ENCODE data around the gene TTC7B.
A peak's percentile ranks its signal among the peaks of the same experiment; 100 is the strongest.

The TTC7B gene

DNA sequence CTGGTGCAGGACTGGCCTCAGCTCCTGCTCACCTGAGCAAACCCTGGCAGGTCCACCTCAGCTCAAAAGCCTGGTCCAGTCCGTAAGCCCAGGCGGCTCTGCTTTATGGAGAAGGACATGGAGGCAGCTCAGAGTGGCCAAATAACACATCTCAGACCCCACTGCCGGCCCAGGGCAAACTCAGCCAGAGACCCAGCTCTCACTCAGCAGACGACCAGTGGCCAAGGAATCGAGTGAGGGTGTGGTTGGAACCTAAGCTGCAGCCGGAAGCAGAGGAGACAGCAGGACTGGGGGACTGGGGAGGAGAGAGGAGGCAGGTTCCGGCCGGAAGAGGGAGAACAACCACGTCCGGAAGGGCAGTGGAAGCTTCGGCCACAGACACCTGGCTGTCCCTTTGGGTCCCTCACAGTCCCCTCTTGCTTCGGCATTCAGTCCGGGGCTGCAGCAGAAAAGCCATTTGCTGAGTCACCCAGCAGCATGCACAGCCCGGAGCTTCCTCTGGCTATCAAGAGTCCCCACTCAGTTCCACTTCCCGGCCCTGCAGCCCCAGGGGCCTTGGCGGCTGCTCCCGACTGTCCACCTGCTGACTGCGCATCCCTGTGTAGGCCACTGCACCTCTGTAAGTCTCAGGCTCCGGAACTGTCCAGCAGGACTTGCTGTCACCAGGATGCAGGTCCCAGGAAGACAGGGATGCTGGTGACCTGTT lies 315.4 kb downstream of the TTC7B start:
- H3K27me3 ChIP-seq (ENCODE audit: control insufficient read depth, insufficient read depth, low read length): no peaks in the 10 kb centered on the region
- H3K9me3 ChIP-seq (ENCODE audit: control insufficient read depth, low read length): no peaks in the 10 kb centered on the region
- no peak overlapping the region for H3K9ac ChIP-seq
- H3K4me1 ChIP-seq: peaks cover 15% of the 10 kb centered on the region
- TF ChIP-seq, protein P1, sequence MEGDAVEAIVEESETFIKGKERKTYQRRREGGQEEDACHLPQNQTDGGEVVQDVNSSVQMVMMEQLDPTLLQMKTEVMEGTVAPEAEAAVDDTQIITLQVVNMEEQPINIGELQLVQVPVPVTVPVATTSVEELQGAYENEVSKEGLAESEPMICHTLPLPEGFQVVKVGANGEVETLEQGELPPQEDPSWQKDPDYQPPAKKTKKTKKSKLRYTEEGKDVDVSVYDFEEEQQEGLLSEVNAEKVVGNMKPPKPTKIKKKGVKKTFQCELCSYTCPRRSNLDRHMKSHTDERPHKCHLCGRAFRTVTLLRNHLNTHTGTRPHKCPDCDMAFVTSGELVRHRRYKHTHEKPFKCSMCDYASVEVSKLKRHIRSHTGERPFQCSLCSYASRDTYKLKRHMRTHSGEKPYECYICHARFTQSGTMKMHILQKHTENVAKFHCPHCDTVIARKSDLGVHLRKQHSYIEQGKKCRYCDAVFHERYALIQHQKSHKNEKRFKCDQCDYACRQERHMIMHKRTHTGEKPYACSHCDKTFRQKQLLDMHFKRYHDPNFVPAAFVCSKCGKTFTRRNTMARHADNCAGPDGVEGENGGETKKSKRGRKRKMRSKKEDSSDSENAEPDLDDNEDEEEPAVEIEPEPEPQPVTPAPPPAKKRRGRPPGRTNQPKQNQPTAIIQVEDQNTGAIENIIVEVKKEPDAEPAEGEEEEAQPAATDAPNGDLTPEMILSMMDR (IDR thresholded peaks at IDR 0.05): no peak
- no peaks in the 10 kb centered on the region for H3K36me3 ChIP-seq (ENCODE audit: control insufficient read depth, insufficient read depth, low read length)
- no peak overlapping the region for H3K4me2 ChIP-seq (ENCODE audit: low read length)
- H3K4me3 ChIP-seq (ENCODE audit: low read depth, low read length): no peak overlapping the region
- H2AFZ ChIP-seq: peak overlapping the region; percentile 69
- H3K79me2 ChIP-seq: no peaks in the 10 kb centered on the region
- H3K27ac ChIP-seq: no peak overlapping the region

DNA sequence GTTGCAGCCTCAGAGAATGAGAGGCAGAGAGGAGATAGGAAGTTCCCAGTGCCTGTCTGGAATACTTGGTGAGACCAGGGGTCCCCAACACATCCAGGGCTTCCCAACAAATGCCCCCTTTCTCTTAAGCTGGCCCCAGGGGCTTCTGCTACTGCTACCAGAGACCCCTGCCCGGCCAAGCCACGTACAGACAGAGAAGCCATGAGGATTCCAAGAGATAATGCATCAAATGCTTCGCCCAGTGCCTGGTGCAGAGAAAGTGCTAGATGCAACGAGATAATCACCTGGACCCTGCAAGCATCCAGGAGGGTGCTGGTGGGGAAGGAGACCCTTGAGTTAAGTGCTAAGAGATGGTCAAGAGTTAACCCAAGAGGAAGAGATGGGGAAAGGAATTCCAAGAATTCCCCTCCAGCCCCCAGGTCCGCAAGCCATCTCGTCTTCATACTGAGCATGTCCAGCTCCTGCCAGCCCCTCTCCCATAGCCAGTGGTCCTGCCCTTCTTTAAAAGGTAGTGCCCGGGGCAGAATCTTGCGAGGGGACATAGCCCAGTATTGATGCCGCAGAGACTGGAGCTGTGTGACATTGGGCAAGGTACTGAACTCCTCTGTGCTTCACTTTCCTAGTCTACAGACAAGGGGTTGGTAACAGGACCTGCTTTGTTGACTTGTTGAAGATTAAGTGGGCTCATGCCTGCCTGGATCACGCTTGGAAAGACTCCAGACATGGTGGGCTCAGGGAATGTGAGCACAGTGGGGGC lies 316.1 kb downstream of the TTC7B start:
- no peaks in the 10 kb centered on the region for H3K36me3 ChIP-seq (ENCODE audit: control insufficient read depth, insufficient read depth, low read length)
- no peak overlapping the region for H2AFZ ChIP-seq

DNA sequence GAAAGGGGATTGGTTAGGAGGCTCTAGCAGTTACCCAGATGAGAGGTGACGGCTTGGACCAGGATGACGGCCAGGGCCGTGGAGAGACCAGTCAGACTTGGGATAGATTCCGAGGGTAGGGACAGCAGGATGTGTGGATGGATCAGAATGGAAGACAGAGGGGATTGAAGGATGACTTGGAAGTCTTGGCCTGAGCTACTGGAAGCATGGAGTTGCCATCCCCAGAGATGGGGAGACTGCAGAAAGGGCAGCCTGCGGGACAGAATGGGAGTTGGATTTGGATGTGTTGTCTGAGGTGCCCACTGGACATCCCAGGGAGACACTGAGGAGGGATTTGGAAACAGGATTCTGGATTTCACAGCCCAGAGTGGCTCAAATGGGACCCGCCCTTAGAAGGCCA lies 317.1 kb downstream of the TTC7B start:
- Histone ChIP-seq H3K9me3 (ENCODE audit: control insufficient read depth, low read length) (no peaks in the 10 kb centered on the region), H3K27me3 (ENCODE audit: control insufficient read depth, insufficient read depth, low read length) (no peaks in the 10 kb centered on the region), H2AFZ (no peak overlapping the region), H3K9ac (no peak overlapping the region), H3K27ac (no peak overlapping the region), H3K36me3 (ENCODE audit: control insufficient read depth, insufficient read depth, low read length) (no peaks in the 10 kb centered on the region), H3K4me1 (peaks cover 23% of the 10 kb centered on the region), H3K4me3 (ENCODE audit: low read depth, low read length) (no peak overlapping the region), H3K79me2 (no peaks in the 10 kb centered on the region), H3K4me2 (ENCODE audit: low read length) (no peak overlapping the region)
- TF ChIP-seq, protein P1 (IDR thresholded peaks at IDR 0.05): no peak

More for the DNA sequence above, 316.1 kb downstream of the TTC7B start:
- Histone ChIP-seq H3K4me2 (ENCODE audit: low read length) (no peak overlapping the region), H3K79me2 (no peaks in the 10 kb centered on the region), H3K27me3 (ENCODE audit: control insufficient read depth, insufficient read depth, low read length) (no peaks in the 10 kb centered on the region), H3K4me3 (ENCODE audit: low read depth, low read length) (no peak overlapping the region), H3K9ac (no peak overlapping the region), H3K27ac (no peak overlapping the region), H3K4me1 (peaks cover 20% of the 10 kb centered on the region), H3K9me3 (ENCODE audit: control insufficient read depth, low read length) (no peaks in the 10 kb centered on the region)
- TF ChIP-seq, protein P1 (IDR thresholded peaks at IDR 0.05): no peak

- no peaks in the 10 kb centered on the region for H3K36me3 ChIP-seq (ENCODE audit: control insufficient read depth, insufficient read depth, low read length)
- H3K9me3 ChIP-seq (ENCODE audit: control insufficient read depth, low read length): no peaks in the 10 kb centered on the region
- no peak overlapping the region for H3K4me3 ChIP-seq (ENCODE audit: low read depth, low read length)
- H3K27me3 ChIP-seq (ENCODE audit: control insufficient read depth, insufficient read depth, low read length): no peaks in the 10 kb centered on the region
- no peak overlapping the region for H3K9ac ChIP-seq
- no peaks in the 10 kb centered on the region for H3K79me2 ChIP-seq
- TF ChIP-seq, protein P1 (IDR thresholded peaks at IDR 0.05): no peak
- no peak overlapping the region for H3K4me2 ChIP-seq (ENCODE audit: low read length)
- H3K27ac ChIP-seq: no peak overlapping the region
- peaks cover 15% of the 10 kb centered on the region for H3K4me1 ChIP-seq
- no peak overlapping the region for H2AFZ ChIP-seq
These were observed 318.0 kb downstream of the TTC7B start for GRCh38 chr14:90498198-90498597.

All from parathyroid adenoma (tissue), 2 donors.